Tibial nerve (tissue), 4 donors: ENCODE results near the gene SYNDIG1L. TPM values are rescaled to one million over a fixed set of nuclear protein-coding genes. Genes with fewer than 3 reads are reported as not detected.

Experiments used
- DNase-seq, 2 donors: peaks; one replicate each; pipeline ENCODE4 v3.0.0-alpha.2; 2019; ENCODE audit warnings: low spot score in 2 of 2
- H3K27ac ChIP-seq, 4 donors: fragments of 200-600 bp; sonication (generic) in 3 of 4; one replicate each; pipeline ENCODE4 v1.5.1; 2017 to 2019; ENCODE audit warnings: mild to moderate bottlenecking in 1 of 4
- H3K27me3 ChIP-seq, 2 donors: fragments of 200-600 bp; sonication (generic) in 1 of 2; one replicate each; pipeline versions ENCODE4 v1.5.1 to v1.6.0; 2017 to 2019
- H3K36me3 ChIP-seq, 3 donors: fragments of 200-600 bp; sonication (generic); one replicate each; pipeline ENCODE4 v1.5.1; 2018 to 2019
- H3K4me1 ChIP-seq, 4 donors: fragments of 200-600 bp; sonication (generic) in 3 of 4; one replicate each; pipeline ENCODE4 v1.5.1; 2017 to 2019
- H3K4me3 ChIP-seq, 4 donors: fragments of 200-600 bp; sonication (generic) in 3 of 4; one replicate each; pipeline ENCODE4 v1.5.1; 2017 to 2019; ENCODE audit warnings: mild to moderate bottlenecking in 1 of 4, moderate library complexity in 1 of 4
- H3K9me3 ChIP-seq, 4 donors: fragments of 200-600 bp; sonication (generic) in 3 of 4; one replicate each; pipeline ENCODE4 v1.5.1; 2017 to 2019
- CTCF ChIP-seq, 5 experiments: fragments of 200-600 bp in 3 of 5; fragments of 450-650 bp in 2 of 5; sonication (generic) in 3 of 5; IDR thresholded peaks; one replicate each; pipeline ENCODE4 v1.5.1; 2016 to 2019; ENCODE audit warnings: antibody characterized with exemption in 5 of 5, mild to moderate bottlenecking in 3 of 5, moderate library complexity in 2 of 5
- EP300 ChIP-seq, 2 donors: sonication (generic); formaldehyde crosslinking; IDR thresholded peaks; one replicate each; pipeline ENCODE4 v1.6.1; 2017; ENCODE audit warnings: antibody characterized with exemption in 2 of 2, mild to moderate bottlenecking in 1 of 2
- POLR2A ChIP-seq, 2 donors: fragments of 450-650 bp; IDR thresholded peaks; one replicate each; pipeline ENCODE4 v1.6.1; 2017; ENCODE audit warnings: antibody characterized with exemption in 2 of 2, mild to moderate bottlenecking in 2 of 2, moderate library complexity in 2 of 2
- WGBS, 2 donors: methylation state at CpG; one replicate each; pipeline ENCODE4 v1.1.5; 2018; 5-methylcytosine and 5-hydroxymethylcytosine counted together
- total RNA-seq, 4 donors: library from RNA; depleted of rRNA; stranded (reverse); fragments of >200 nt; gene quantifications; one replicate each; pipeline ENCODE4 v1.1.0, GENCODE V29; 2016

The SYNDIG1L gene
- total RNA-seq, 4 donors from 2014 or later: not detected

GRCh38 chr14:74407021-74407800 is 18.8 kb downstream of the SYNDIG1L start:
- DNase-seq: no peak

GRCh38 chr14:74405663-74406062 is 20.3 kb downstream of the SYNDIG1L start:
- no peak for TF ChIP-seq POLR2A (IDR thresholded peaks at IDR 0.05)
- TF ChIP-seq CTCF (IDR thresholded peaks at IDR 0.05): no peak
- TF ChIP-seq EP300 (IDR thresholded peaks at IDR 0.05): no peak
- Histone ChIP-seq H3K27me3 (no peaks in the 10 kb centered on the region), H3K27ac (no peak overlapping the region), H3K4me3 (no peak overlapping the region), H3K9me3 (no peaks in the 10 kb centered on the region), H3K36me3 (no peaks in the 10 kb centered on the region), H3K4me1 (peaks cover 0 to 23% (median 11%) of the 10 kb centered on the region in 4 donors)
- 63 to 75% methylated on average over 4 of the region's 4 CpGs for WGBS, 2 donors
- no peak for DNase-seq

More at GRCh38 chr14:74407021-74407800, 18.8 kb downstream of the SYNDIG1L start:
- H3K36me3 ChIP-seq: no peaks in the 10 kb centered on the region
- WGBS, 2 donors: 90 to 91% methylated on average over 16 to 17 of the region's 17 CpGs
- H3K4me1 ChIP-seq: peaks cover 0 to 8% (median 2%) of the 10 kb centered on the region in 4 donors
- H3K4me3 ChIP-seq: no peak overlapping the region
- no peaks in the 10 kb centered on the region for H3K27me3 ChIP-seq
- no peak for TF ChIP-seq POLR2A (IDR thresholded peaks at IDR 0.05)
- no peak for TF ChIP-seq EP300 (IDR thresholded peaks at IDR 0.05)
- no peak for TF ChIP-seq CTCF (IDR thresholded peaks at IDR 0.05)
- H3K27ac ChIP-seq: no peak overlapping the region
- H3K9me3 ChIP-seq: no peaks in the 10 kb centered on the region

- H3K9me3 ChIP-seq: no peaks in the 10 kb centered on the region
- no peaks in the 10 kb centered on the region for H3K36me3 ChIP-seq
- no peak for TF ChIP-seq CTCF (IDR thresholded peaks at IDR 0.05)
- H3K27ac ChIP-seq: no peak overlapping the region
- H3K4me1 ChIP-seq: peaks cover 0 to 23% (median 11%) of the 10 kb centered on the region in 4 donors
- H3K4me3 ChIP-seq: no peak overlapping the region
- no peaks in the 10 kb centered on the region for H3K27me3 ChIP-seq
- no peak for DNase-seq
- WGBS, 2 donors: 48 to 50% methylated on average over 7 of the region's 7 CpGs
Measured at GRCh38 chr14:74404435-74404834, 21.6 kb downstream of the SYNDIG1L start.

GRCh38 chr14:74403619-74404417 is 22.2 kb downstream of the SYNDIG1L start:
- H3K4me1 ChIP-seq: peaks cover 0 to 23% (median 11%) of the 10 kb centered on the region in 4 donors
- WGBS, 2 donors: 87 to 94% methylated on average over 12 of the region's 12 CpGs
- H3K27me3 ChIP-seq: no peaks in the 10 kb centered on the region
- no peak for DNase-seq
- no peak overlapping the region for H3K27ac ChIP-seq
- no peaks in the 10 kb centered on the region for H3K9me3 ChIP-seq
- no peak overlapping the region for H3K4me3 ChIP-seq
- no peaks in the 10 kb centered on the region for H3K36me3 ChIP-seq
- TF ChIP-seq POLR2A (IDR thresholded peaks at IDR 0.05) (no peak), EP300 (IDR thresholded peaks at IDR 0.05) (no peak), CTCF (IDR thresholded peaks at IDR 0.05) (no peak)
